SK-N-SH (cell line): ENCODE data around the gene FAM131B. TPM values are rescaled to one million over a fixed set of nuclear protein-coding genes. Genes with fewer than 3 reads are reported as not detected.

Source experiments
- CTCF ChIA-PET: fragments of 300-600, 350-600 bp; formaldehyde crosslinking; extraction: SDS; loops from one replicate; lab custom pipeline; 2021; lab: Yijun Ruan, JAX
- POLR2A ChIA-PET: fragments of 350-600 bp; sonication (Branson Sonifier 250); formaldehyde crosslinking; extraction: SDS; loops from one replicate; lab custom pipeline; 2020; ENCODE audit warnings: antibody characterized with exemption, inconsistent platforms; lab: Yijun Ruan, JAX
- DNase-seq: peaks from one replicate; pipeline ENCODE4 v3.0.0; 2012
- H2AFZ ChIP-seq: fragments of 200-600 bp; sonication (generic); 2 replicates; pipeline ENCODE4 v1.8.1; 2016; ENCODE audit warnings: antibody characterized with exemption, mild to moderate bottlenecking, low read depth
- H3F3A ChIP-seq: fragments of 200-600 bp; sonication (generic); replicated peaks from 2 replicates; pipeline ENCODE3; 2016; ENCODE audit warnings: antibody characterized with exemption, mild to moderate bottlenecking; ENCODE audit not compliant: insufficient read depth
- H3K27ac ChIP-seq, 2 experiments: fragments of 200-500 bp in 1 of 2; fragments of 200-600 bp in 1 of 2; sonication (Bioruptor generic) in 1 of 2; sonication (generic), shearing (Covaris generic) in 1 of 2; 2 replicates each; pipeline versions ENCODE4 v1.5.1 to v1.6.1; 2014 to 2016; ENCODE audit warnings: low read depth in 2 of 2, inconsistent platforms in 1 of 2, low read length in 1 of 2, mild to moderate bottlenecking in 1 of 2, mixed read lengths in 1 of 2
- H3K27me3 ChIP-seq: fragments of 200-600 bp; sonication (generic), shearing (Covaris generic); 2 replicates; pipeline ENCODE4 v1.6.1; 2016; ENCODE audit warnings: mixed run types; ENCODE audit not compliant: insufficient read depth
- H3K36me3 ChIP-seq, 2 experiments: fragments of 200-500 bp in 1 of 2; fragments of 200-600 bp in 1 of 2; sonication (Bioruptor generic) in 1 of 2; sonication (generic) in 1 of 2; replicated peaks in 1 of 2; 2 replicates each; pipeline versions ENCODE3 to v1.5.1; 2014 to 2016; ENCODE audit warnings: low read length in 1 of 2, mild to moderate bottlenecking in 1 of 2; ENCODE audit not compliant: insufficient read depth in 2 of 2, control insufficient read depth in 1 of 2
- H3K4me1 ChIP-seq, 2 experiments: fragments of 200-500 bp in 1 of 2; fragments of 200-600 bp in 1 of 2; sonication (Bioruptor generic) in 1 of 2; sonication (generic), shearing (Covaris generic) in 1 of 2; 2 replicates each; pipeline versions ENCODE4 v1.5.1 to v1.6.1; 2014 to 2016; ENCODE audit warnings: low read depth in 1 of 2, low read length in 1 of 2, mixed run types in 1 of 2; ENCODE audit not compliant: insufficient read depth in 2 of 2, control insufficient read depth in 1 of 2
- H3K4me2 ChIP-seq: fragments of 200-600 bp; sonication (generic), shearing (Covaris generic); 2 replicates; pipeline ENCODE4 v1.6.1; 2017; ENCODE audit warnings: mixed run types
- H3K4me3 ChIP-seq, 2 experiments: fragments of 200-500 bp in 1 of 2; fragments of 200-600 bp in 1 of 2; sonication (Bioruptor generic) in 1 of 2; sonication (generic), shearing (Covaris generic) in 1 of 2; 2 replicates each; pipeline versions ENCODE4 v1.5.1 to v1.8.1; 2014 to 2016; ENCODE audit warnings: low read depth in 2 of 2, inconsistent platforms in 1 of 2, low read length in 1 of 2, mild to moderate bottlenecking in 1 of 2, mixed read lengths in 1 of 2, moderate library complexity in 1 of 2
- H3K79me2 ChIP-seq: fragments of 200-600 bp; sonication (generic); 2 replicates; pipeline ENCODE4 v1.8.1; 2017; ENCODE audit warnings: mild to moderate bottlenecking; ENCODE audit not compliant: insufficient read depth
- H3K9ac ChIP-seq: fragments of 200-600 bp; sonication (generic); 2 replicates; pipeline ENCODE4 v1.6.1; 2017; ENCODE audit warnings: mixed run types
- H3K9me2 ChIP-seq: fragments of 200-600 bp; sonication (generic); 2 replicates; pipeline ENCODE4 v1.6.1; 2017; ENCODE audit warnings: mixed run types
- H3K9me3 ChIP-seq: fragments of 200-600 bp; sonication (generic); 2 replicates; pipeline ENCODE4 v1.6.1; 2017; ENCODE audit warnings: mixed run types, mild to moderate bottlenecking, moderate library complexity
- H4K20me1 ChIP-seq: fragments of 200-600 bp; sonication (generic); 2 replicates; pipeline ENCODE4 v1.6.1; 2017; ENCODE audit warnings: mild to moderate bottlenecking, mixed run types; ENCODE audit not compliant: insufficient read depth
- JUND ChIP-seq: IDR thresholded peaks from 2 replicates; pipeline ENCODE4 v1.4.0; 2012
- MEF2A ChIP-seq: IDR thresholded peaks from 2 replicates; pipeline ENCODE4 v1.4.0; 2012; ENCODE audit warnings: low read depth, borderline replicate concordance
- MXI1 ChIP-seq: IDR thresholded peaks from 2 replicates; pipeline ENCODE4 v1.6.1; 2012; ENCODE audit warnings: mild to moderate bottlenecking, low read depth, low read length, improper control_type of control experiment
- NRF1 ChIP-seq: IDR thresholded peaks from 2 replicates; pipeline ENCODE4 v1.6.1; 2012; ENCODE audit warnings: low read depth, mild to moderate bottlenecking, low read length
- RXRA ChIP-seq: IDR thresholded peaks from 2 replicates; pipeline ENCODE4 v1.4.0; 2012; ENCODE audit warnings: low read depth, mild to moderate bottlenecking, borderline replicate concordance
- SIN3A ChIP-seq: IDR thresholded peaks from 2 replicates; pipeline ENCODE4 v1.6.1; 2012; ENCODE audit warnings: low read depth, mild to moderate bottlenecking, low read length, moderate library complexity, borderline replicate concordance
- TAF1 ChIP-seq: IDR thresholded peaks from 2 replicates; pipeline ENCODE4 v1.6.1; 2012; ENCODE audit warnings: low read depth, mild to moderate bottlenecking, low read length, moderate library complexity, borderline replicate concordance
- WGBS: methylation state at CpG from one replicate; pipeline ENCODE4 v1.1.6; 2017; ENCODE audit warnings: low lambda C conversion rate; 5-methylcytosine and 5-hydroxymethylcytosine counted together
- polyA plus RNA-seq, 3 experiments: library from polyadenylated mRNA; depleted of rRNA; stranded (reverse); fragments of >200 nt; gene quantifications; 2 replicates each; pipeline ENCODE4 v1.2.3, GENCODE V29; 2012
- TF ChIP-seq, protein P1 (sequence below): IDR thresholded peaks from 2 replicates; pipeline ENCODE4 v1.4.0; 2012; ENCODE audit warnings: low read depth, borderline replicate concordance
- TF ChIP-seq, protein P2 (sequence below): fragments of 150-350 bp; IDR thresholded peaks from 2 replicates; pipeline ENCODE4 v1.6.1; 2017; ENCODE audit warnings: antibody characterized with exemption, low read length, low read depth, borderline replicate concordance
- TF ChIP-seq, protein P3 (sequence below): IDR thresholded peaks from 2 replicates; pipeline ENCODE4 v1.4.0; 2012; ENCODE audit warnings: low read depth
- TF ChIP-seq, protein P4 (sequence below): IDR thresholded peaks from 2 replicates; pipeline ENCODE4 v1.6.1; 2012; ENCODE audit warnings: mild to moderate bottlenecking, low read depth, low read length, moderate library complexity
- TF ChIP-seq, protein P5 (sequence below): fragments of 150-350 bp; IDR thresholded peaks from 2 replicates; pipeline ENCODE4 v1.6.1; 2016; ENCODE audit warnings: mild to moderate bottlenecking, low read depth, low read length

FAM131B gene
- polyA plus RNA-seq, 1 of the 3 experiments (the other 2 are of a cell fraction): 43.6 TPM

DNA sequence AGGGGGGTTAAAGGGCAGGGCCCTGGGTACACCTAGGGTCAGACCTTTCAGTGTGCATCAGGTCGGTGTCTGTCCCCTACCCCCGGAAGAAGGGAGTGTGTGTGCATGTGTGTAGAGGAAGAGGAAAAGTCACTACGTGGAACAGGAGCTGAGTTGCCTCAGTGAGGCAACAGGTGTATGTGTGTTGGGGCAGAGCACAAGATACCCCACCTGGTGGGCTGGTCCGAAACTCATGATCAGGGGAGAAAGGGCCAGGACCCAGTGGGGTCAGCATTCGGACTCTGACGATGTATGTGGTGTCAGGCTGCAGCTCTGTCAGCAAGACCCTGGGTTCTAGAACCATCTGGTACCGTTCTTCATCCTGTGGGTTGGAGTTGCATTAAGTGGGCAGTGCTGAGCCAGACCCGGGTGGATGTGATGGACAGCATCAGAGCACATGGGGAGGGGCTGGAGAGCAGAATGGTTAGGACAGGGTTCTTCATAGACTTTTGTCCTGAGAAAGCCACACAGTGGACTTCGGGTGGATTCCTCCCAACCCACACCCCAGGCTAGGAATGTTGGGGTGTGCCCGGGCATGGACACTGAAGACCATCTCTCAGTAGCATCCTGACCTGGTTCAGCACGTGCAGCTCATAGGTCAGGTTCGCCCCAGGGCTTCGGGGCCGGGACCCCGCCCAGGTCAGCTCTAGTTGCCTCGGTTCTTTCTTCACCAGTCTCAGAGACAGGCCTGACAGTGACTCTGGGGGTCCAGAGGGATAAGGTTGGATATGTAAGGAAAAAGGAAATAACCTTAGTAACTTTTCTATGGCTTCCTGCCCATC, 35.4 kb upstream of the FAM131B start:
- no peaks in the 10 kb centered on the region for H3K9me3 ChIP-seq
- no peaks in the 10 kb centered on the region for H3K27me3 ChIP-seq
- H3F3A ChIP-seq: peaks cover 20% of the 10 kb centered on the region
- no peak overlapping the region for H3K4me2 ChIP-seq
- no peaks in the 10 kb centered on the region for H3K9me2 ChIP-seq
- 68% methylated on average over 16 of the region's 16 CpGs for WGBS
- no peak overlapping the region for H3K4me3 ChIP-seq
- no peak overlapping the region for H2AFZ ChIP-seq
- no peak for DNase-seq
- ChIA-PET CTCF (interaction anchor here (0.7 to 7.5 kb wide), 6 partner anchors 17 to 176 kb away, joined by 3 to 38 read pairs (median 6); partner anchors contain the start of genes TAS2R40 and ZYX), POLR2A (no interaction called here)
- H3K79me2 ChIP-seq: no peaks in the 10 kb centered on the region
- H3K36me3 ChIP-seq: no peaks in the 10 kb centered on the region
- TF ChIP-seq, protein P1, sequence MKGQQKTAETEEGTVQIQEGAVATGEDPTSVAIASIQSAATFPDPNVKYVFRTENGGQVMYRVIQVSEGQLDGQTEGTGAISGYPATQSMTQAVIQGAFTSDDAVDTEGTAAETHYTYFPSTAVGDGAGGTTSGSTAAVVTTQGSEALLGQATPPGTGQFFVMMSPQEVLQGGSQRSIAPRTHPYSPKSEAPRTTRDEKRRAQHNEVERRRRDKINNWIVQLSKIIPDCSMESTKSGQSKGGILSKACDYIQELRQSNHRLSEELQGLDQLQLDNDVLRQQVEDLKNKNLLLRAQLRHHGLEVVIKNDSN: no peak
- TF ChIP-seq RXRA (no peak), JUND (no peak), NRF1 (no peak), TAF1 (no peak), MXI1 (no peak), SIN3A (no peak), MEF2A (no peak)
- TF ChIP-seq, protein P2, sequence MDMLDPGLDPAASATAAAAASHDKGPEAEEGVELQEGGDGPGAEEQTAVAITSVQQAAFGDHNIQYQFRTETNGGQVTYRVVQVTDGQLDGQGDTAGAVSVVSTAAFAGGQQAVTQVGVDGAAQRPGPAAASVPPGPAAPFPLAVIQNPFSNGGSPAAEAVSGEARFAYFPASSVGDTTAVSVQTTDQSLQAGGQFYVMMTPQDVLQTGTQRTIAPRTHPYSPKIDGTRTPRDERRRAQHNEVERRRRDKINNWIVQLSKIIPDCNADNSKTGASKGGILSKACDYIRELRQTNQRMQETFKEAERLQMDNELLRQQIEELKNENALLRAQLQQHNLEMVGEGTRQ: no peak
- TF ChIP-seq, protein P3, sequence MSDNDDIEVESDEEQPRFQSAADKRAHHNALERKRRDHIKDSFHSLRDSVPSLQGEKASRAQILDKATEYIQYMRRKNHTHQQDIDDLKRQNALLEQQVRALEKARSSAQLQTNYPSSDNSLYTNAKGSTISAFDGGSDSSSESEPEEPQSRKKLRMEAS: no peak
- TF ChIP-seq, protein P4, sequence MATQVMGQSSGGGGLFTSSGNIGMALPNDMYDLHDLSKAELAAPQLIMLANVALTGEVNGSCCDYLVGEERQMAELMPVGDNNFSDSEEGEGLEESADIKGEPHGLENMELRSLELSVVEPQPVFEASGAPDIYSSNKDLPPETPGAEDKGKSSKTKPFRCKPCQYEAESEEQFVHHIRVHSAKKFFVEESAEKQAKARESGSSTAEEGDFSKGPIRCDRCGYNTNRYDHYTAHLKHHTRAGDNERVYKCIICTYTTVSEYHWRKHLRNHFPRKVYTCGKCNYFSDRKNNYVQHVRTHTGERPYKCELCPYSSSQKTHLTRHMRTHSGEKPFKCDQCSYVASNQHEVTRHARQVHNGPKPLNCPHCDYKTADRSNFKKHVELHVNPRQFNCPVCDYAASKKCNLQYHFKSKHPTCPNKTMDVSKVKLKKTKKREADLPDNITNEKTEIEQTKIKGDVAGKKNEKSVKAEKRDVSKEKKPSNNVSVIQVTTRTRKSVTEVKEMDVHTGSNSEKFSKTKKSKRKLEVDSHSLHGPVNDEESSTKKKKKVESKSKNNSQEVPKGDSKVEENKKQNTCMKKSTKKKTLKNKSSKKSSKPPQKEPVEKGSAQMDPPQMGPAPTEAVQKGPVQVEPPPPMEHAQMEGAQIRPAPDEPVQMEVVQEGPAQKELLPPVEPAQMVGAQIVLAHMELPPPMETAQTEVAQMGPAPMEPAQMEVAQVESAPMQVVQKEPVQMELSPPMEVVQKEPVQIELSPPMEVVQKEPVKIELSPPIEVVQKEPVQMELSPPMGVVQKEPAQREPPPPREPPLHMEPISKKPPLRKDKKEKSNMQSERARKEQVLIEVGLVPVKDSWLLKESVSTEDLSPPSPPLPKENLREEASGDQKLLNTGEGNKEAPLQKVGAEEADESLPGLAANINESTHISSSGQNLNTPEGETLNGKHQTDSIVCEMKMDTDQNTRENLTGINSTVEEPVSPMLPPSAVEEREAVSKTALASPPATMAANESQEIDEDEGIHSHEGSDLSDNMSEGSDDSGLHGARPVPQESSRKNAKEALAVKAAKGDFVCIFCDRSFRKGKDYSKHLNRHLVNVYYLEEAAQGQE: no peak
- TF ChIP-seq, protein P5, sequence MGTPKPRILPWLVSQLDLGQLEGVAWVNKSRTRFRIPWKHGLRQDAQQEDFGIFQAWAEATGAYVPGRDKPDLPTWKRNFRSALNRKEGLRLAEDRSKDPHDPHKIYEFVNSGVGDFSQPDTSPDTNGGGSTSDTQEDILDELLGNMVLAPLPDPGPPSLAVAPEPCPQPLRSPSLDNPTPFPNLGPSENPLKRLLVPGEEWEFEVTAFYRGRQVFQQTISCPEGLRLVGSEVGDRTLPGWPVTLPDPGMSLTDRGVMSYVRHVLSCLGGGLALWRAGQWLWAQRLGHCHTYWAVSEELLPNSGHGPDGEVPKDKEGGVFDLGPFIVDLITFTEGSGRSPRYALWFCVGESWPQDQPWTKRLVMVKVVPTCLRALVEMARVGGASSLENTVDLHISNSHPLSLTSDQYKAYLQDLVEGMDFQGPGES: no peak
- no peak overlapping the region for H3K27ac ChIP-seq
- peaks cover 1% of the 10 kb centered on the region; the same call in 1 of the 2 replicates for H4K20me1 ChIP-seq
- H3K4me1 ChIP-seq: peaks cover 0 to 6% of the 10 kb centered on the region in 2 experiments; a peak in 1 of 4 replicates
- H3K9ac ChIP-seq: no peak overlapping the region
